H1 (cell line): ENCODE data around the gene MED12L. TPM values are rescaled to one million over a fixed set of nuclear protein-coding genes. Genes with fewer than 3 reads are reported as not detected.

Experiments
- CTCF ChIA-PET: fragments of 300-600 bp; sonication (Branson Sonifier 250); formaldehyde crosslinking; loops from one replicate; lab custom pipeline; 2021; ENCODE audit not compliant: partially characterized antibody; lab: Charles Lee
- POLR2A ChIA-PET: fragments of 300-600 bp; sonication (Branson Sonifier 250); formaldehyde crosslinking; loops from one replicate; lab custom pipeline; 2021; ENCODE audit warnings: inconsistent platforms; ENCODE audit not compliant: partially characterized antibody; lab: Charles Lee
- DNase-seq, 2 experiments: peaks; one replicate each; pipeline versions ENCODE4 v3.0.0 to v3.0.0-alpha.2; 2010 to 2022; ENCODE audit warnings: low spot score in 2 of 2, low read depth in 1 of 2, mixed read lengths in 1 of 2
- FAIRE-seq: peaks from 2 replicates; lab custom pipeline; 2011; peaks lifted over from hg19 to GRCh38; lab: Jason Lieb, UNC
- H2AFZ ChIP-seq: 2 replicates; pipeline ENCODE4 v1.8.1; 2012; ENCODE audit warnings: low read length, inconsistent platforms
- H2AK5ac ChIP-seq: 2 replicates; pipeline ENCODE4 v1.6.1; 2013; ENCODE audit warnings: low read depth, low read length
- H2BK120ac ChIP-seq: replicated peaks from 2 replicates; pipeline ENCODE3; 2013; ENCODE audit warnings: low read depth, low read length, inconsistent platforms
- H2BK12ac ChIP-seq: 2 replicates; pipeline ENCODE4 v1.6.1; 2013; ENCODE audit warnings: low read depth, low read length
- H2BK15ac ChIP-seq: 2 replicates; pipeline ENCODE4 v1.6.1; 2013; ENCODE audit warnings: low read length
- H2BK20ac ChIP-seq: 2 replicates; pipeline ENCODE4 v1.6.1; 2013; ENCODE audit warnings: low read length
- H2BK5ac ChIP-seq: 2 replicates; pipeline ENCODE4 v1.6.1; 2013; ENCODE audit warnings: low read depth, low read length
- H3K14ac ChIP-seq: 2 replicates; pipeline ENCODE4 v1.6.1; 2013; ENCODE audit warnings: inconsistent platforms; ENCODE audit not compliant: insufficient read length
- H3K18ac ChIP-seq: 2 replicates; pipeline ENCODE4 v1.6.1; 2013; ENCODE audit warnings: low read length; ENCODE audit errors: extremely low read depth
- H3K23ac ChIP-seq: 2 replicates; pipeline ENCODE4 v1.6.1; 2013; ENCODE audit warnings: inconsistent platforms; ENCODE audit not compliant: insufficient read length
- H3K23me2 ChIP-seq: 2 replicates; pipeline ENCODE4 v1.6.1; 2013; ENCODE audit warnings: low read depth, low read length
- H3K27ac ChIP-seq: 2 replicates; pipeline ENCODE4 v1.6.1; 2011; ENCODE audit warnings: low read depth, low read length, inconsistent platforms
- H3K27me3 ChIP-seq, 4 experiments: replicated peaks in 1 of 4; 1 replicate in 1 of 4; 2 replicates in 3 of 4; pipeline versions ENCODE4 v1.6.1 to v1.8.1; 2011 to 2013; ENCODE audit warnings: low read length in 3 of 4, mild to moderate bottlenecking in 3 of 4, inconsistent platforms in 2 of 4, mixed read lengths in 2 of 4, moderate library complexity in 1 of 4; ENCODE audit not compliant: control insufficient read depth in 3 of 4, insufficient read depth in 3 of 4; ENCODE audit errors: extremely low read depth in 1 of 4
- H3K36me3 ChIP-seq, 4 experiments: 2 replicates each; pipeline versions ENCODE4 v1.6.1 to v1.8.1; 2011 to 2013; ENCODE audit warnings: mild to moderate bottlenecking in 4 of 4, low read length in 3 of 4, moderate library complexity in 2 of 4, control low read depth in 1 of 4, inconsistent platforms in 1 of 4; ENCODE audit not compliant: insufficient read depth in 4 of 4, control insufficient read depth in 2 of 4
- H3K4ac ChIP-seq: replicated peaks from 2 replicates; pipeline ENCODE3; 2013; ENCODE audit warnings: low read length, low read depth, mixed read lengths, inconsistent platforms; ENCODE audit not compliant: insufficient read length
- H3K4me1 ChIP-seq, 4 experiments: replicated peaks in 1 of 4; 1 replicate in 1 of 4; 2 replicates in 3 of 4; pipeline versions ENCODE4 v1.6.1 to v1.8.1; 2011 to 2013; ENCODE audit warnings: low read length in 3 of 4, inconsistent platforms in 2 of 4, mixed read lengths in 1 of 4; ENCODE audit not compliant: insufficient read depth in 4 of 4, control insufficient read depth in 3 of 4
- H3K4me2 ChIP-seq, 2 experiments: 2 replicates each; pipeline versions ENCODE4 v1.6.1 to v1.8.1; 2011 to 2013; ENCODE audit warnings: low read depth in 2 of 2, low read length in 2 of 2, control low read depth in 1 of 2, inconsistent platforms in 1 of 2, mild to moderate bottlenecking in 1 of 2; ENCODE audit not compliant: insufficient read depth in 1 of 2
- H3K4me3 ChIP-seq, 4 experiments: fragments of 200-600, 300-600 bp in 1 of 4; sonication (generic), shearing (Covaris generic), sonication (Bioruptor Twin) in 1 of 4; 2 replicates each; pipeline versions ENCODE4 v1.5.1 to v1.8.1; 2011 to 2016; ENCODE audit warnings: low read length in 4 of 4, low read depth in 3 of 4, control low read depth in 2 of 4, inconsistent platforms in 2 of 4, mild to moderate bottlenecking in 2 of 4, mixed read lengths in 1 of 4, moderate library complexity in 1 of 4; ENCODE audit not compliant: insufficient read depth in 2 of 4; ENCODE audit errors: extremely low read depth in 1 of 4
- H3K56ac ChIP-seq: replicated peaks from 2 replicates; pipeline ENCODE3; 2013; ENCODE audit warnings: low read depth, mild to moderate bottlenecking, mixed read lengths, low read length, inconsistent platforms; ENCODE audit not compliant: insufficient read length
- H3K79me1 ChIP-seq: 2 replicates; pipeline ENCODE4 v1.6.1; 2013; ENCODE audit warnings: low read depth, low read length, control low read depth
- H3K79me2 ChIP-seq, 2 experiments: 2 replicates each; pipeline versions ENCODE4 v1.6.1 to v1.8.1; 2012 to 2013; ENCODE audit warnings: low read length in 2 of 2, mild to moderate bottlenecking in 2 of 2, inconsistent platforms in 1 of 2; ENCODE audit not compliant: insufficient read depth in 2 of 2, control insufficient read depth in 1 of 2
- H3K9ac ChIP-seq, 4 experiments: replicated peaks in 1 of 4; 1 replicate in 1 of 4; 2 replicates in 3 of 4; pipeline versions ENCODE4 v1.6.1 to v1.8.1; 2011 to 2013; ENCODE audit warnings: low read depth in 3 of 4, low read length in 3 of 4, control low read depth in 2 of 4, mild to moderate bottlenecking in 2 of 4, moderate library complexity in 2 of 4, inconsistent platforms in 1 of 4; ENCODE audit errors: extremely low read depth in 1 of 4
- H3K9me3 ChIP-seq, 2 experiments: 2 replicates each; pipeline versions ENCODE4 v1.6.1 to v1.8.1; 2012 to 2013; ENCODE audit warnings: mild to moderate bottlenecking in 2 of 2, moderate library complexity in 2 of 2, control low read depth in 1 of 2, inconsistent platforms in 1 of 2, low read depth in 1 of 2, low read length in 1 of 2, mixed read lengths in 1 of 2; ENCODE audit not compliant: insufficient read depth in 2 of 2
- H4K20me1 ChIP-seq, 2 experiments: replicated peaks in 1 of 2; 2 replicates each; pipeline versions ENCODE3 to v1.8.1; 2011 to 2013; ENCODE audit warnings: inconsistent platforms in 2 of 2, low read length in 2 of 2, mild to moderate bottlenecking in 1 of 2; ENCODE audit not compliant: insufficient read depth in 2 of 2, control insufficient read depth in 1 of 2
- H4K5ac ChIP-seq: 2 replicates; pipeline ENCODE4 v1.6.1; 2013; ENCODE audit warnings: low read length, low read depth, mixed read lengths, inconsistent platforms; ENCODE audit not compliant: insufficient read length
- H4K8ac ChIP-seq: 2 replicates; pipeline ENCODE4 v1.8.0; 2013; ENCODE audit warnings: mild to moderate bottlenecking, moderate library complexity, low read length, inconsistent platforms; ENCODE audit not compliant: insufficient read depth; ENCODE audit errors: extremely low read depth
- H4K91ac ChIP-seq: replicated peaks from 2 replicates; pipeline ENCODE3; 2013; ENCODE audit warnings: low read length, mixed read lengths, inconsistent platforms; ENCODE audit not compliant: insufficient read length
- ASH2L ChIP-seq: fragments of 200-600, 300-600 bp; sonication (generic); IDR thresholded peaks from one replicate; pipeline ENCODE4 v1.7.1; 2017; ENCODE audit warnings: low read length
- CBX5 ChIP-seq: fragments of 300-800, 300-1000 bp; sonication (generic); IDR thresholded peaks from 2 replicates; pipeline ENCODE4 v1.7.1; 2016; ENCODE audit warnings: antibody characterized with exemption, low read length, low read depth
- GTF2F1 ChIP-seq: IDR thresholded peaks from 2 replicates; pipeline ENCODE4 v1.6.1; 2012; ENCODE audit warnings: low read depth, low read length, improper control_type of control experiment, borderline replicate concordance
- JUN ChIP-seq: IDR thresholded peaks from 2 replicates; pipeline ENCODE4 v1.6.1; 2011; ENCODE audit warnings: low read depth, mild to moderate bottlenecking, improper control_type of control experiment, low read length
- RAD21 ChIP-seq, 2 experiments: IDR thresholded peaks in 1 of 2; conservative IDR thresholded peaks in 1 of 2; 2 replicates each; pipeline ENCODE4 v1.6.1; 2011; ENCODE audit warnings: low read depth in 2 of 2, low read length in 2 of 2, improper control_type of control experiment in 1 of 2, inconsistent platforms in 1 of 2, mild to moderate bottlenecking in 1 of 2, moderate library complexity in 1 of 2
- SP4 ChIP-seq: IDR thresholded peaks from 2 replicates; pipeline ENCODE4 v1.6.1; 2012; ENCODE audit warnings: low read length, inconsistent platforms
- SUZ12 ChIP-seq: fragments of 200-600 bp; sonication (generic); IDR thresholded peaks from 2 replicates; pipeline ENCODE4 v1.6.1; 2012; ENCODE audit warnings: mild to moderate bottlenecking, inconsistent platforms, low read length, moderate library complexity, mixed read lengths
- TEAD4 ChIP-seq: IDR thresholded peaks from 2 replicates; pipeline ENCODE4 v1.6.1; 2012; ENCODE audit warnings: low read depth, low read length, inconsistent platforms, mixed read lengths
- YY1 ChIP-seq: IDR thresholded peaks from 2 replicates; pipeline ENCODE4 v1.6.1; 2011; ENCODE audit warnings: low read depth, mild to moderate bottlenecking, low read length
- WGBS, 2 experiments: shearing (Covaris generic) in 1 of 2; methylation state at CpG; one replicate each; pipeline versions ENCODE4 v1.1.6 to v1.1.7; 2013 to 2015; ENCODE audit warnings: low lambda C conversion rate in 2 of 2, mixed read lengths in 2 of 2, inconsistent platforms in 1 of 2, low coverage in 1 of 2, missing lambda C conversion rate in 1 of 2; ENCODE audit not compliant: insufficient replicate concordance in 2 of 2, insufficient coverage in 1 of 2, insufficient read length in 1 of 2; ENCODE audit errors: extremely low coverage in 1 of 2, missing lambda C conversion rate in 1 of 2; 5-methylcytosine and 5-hydroxymethylcytosine counted together
- polyA plus RNA-seq, 7 experiments: library from polyadenylated mRNA; depleted of rRNA in 3 of 7; stranded (reverse) in 5 of 7; unstranded in 2 of 7; fragments of >200 nt in 5 of 7; fragments of 200-250 nt in 2 of 7; gene quantifications; 1 replicate in 5 of 7; 2 replicates in 1 of 7; 4 replicates in 1 of 7; pipeline versions ENCODE4 v1.2.1 to v1.2.3, GENCODE V29; 2011 to 2013; ENCODE audit warnings: missing spikeins in 2 of 7, mixed read lengths in 2 of 7
- total RNA-seq: library from RNA; stranded (reverse); fragmentation: NEBNext Ultra II Directional; extraction: Animal tissue kit (Norgen Biotek cat#: 25700); gene quantifications from 2 replicates; pipeline ENCODE4 v1.2.1, GENCODE V29; 2021
- TF ChIP-seq, protein P1 (sequence below): IDR thresholded peaks from 2 replicates; pipeline ENCODE4 v1.6.1; 2012; ENCODE audit warnings: inconsistent platforms
- TF ChIP-seq, protein P2 (sequence below), 3 experiments: IDR thresholded peaks; 1 replicate in 2 of 3; 2 replicates in 1 of 3; pipeline versions ENCODE4 v1.5.1 to v1.6.1; 2011; ENCODE audit warnings: low read length in 3 of 3, mild to moderate bottlenecking in 3 of 3, inconsistent platforms in 2 of 3, low read depth in 1 of 3, moderate library complexity in 1 of 3; ENCODE audit not compliant: insufficient read depth in 1 of 3; ENCODE audit errors: control extremely low read depth in 1 of 3

The MED12L gene
- total and polyA plus RNA-seq, 2 of the 8 experiments (the other 6 are each of a cell fraction or from before 2014, with no cell fraction given): 3.6 to 26.2 TPM

DNA sequence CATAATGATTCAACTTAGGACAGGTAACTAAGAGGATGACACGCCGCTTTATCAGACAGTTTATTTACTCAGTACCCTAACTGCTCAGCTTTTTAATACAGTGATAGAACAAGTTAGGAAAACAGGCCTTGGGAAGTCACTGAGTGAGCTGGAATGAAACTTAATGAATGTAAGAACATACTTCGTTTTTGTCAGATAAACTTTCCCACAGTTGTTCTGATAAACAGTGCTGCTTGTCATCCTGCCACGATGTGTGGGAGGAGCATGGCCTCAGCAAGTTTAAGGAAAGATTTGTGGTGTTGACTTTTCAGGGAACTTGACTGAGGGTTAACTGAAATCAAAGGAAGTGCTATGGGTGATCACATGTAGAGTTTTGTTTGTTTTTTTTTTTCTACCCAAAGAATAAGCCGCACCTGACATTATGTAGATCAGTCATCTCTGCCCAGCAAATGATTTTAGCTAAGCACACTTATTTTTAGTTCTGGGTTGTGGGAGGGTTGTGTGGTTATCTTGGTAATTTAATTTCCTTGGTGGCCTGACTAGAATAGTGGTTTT lies 198.5 kb downstream of the MED12L start:
- Histone ChIP-seq H2BK20ac (no peak overlapping the region), H2BK5ac (no peak overlapping the region), H3K4me2 (no peak overlapping the region), H3K23me2 (no peaks in the 10 kb centered on the region), H3K79me2 (no peaks in the 10 kb centered on the region), H4K91ac (no peak overlapping the region), H3K23ac (no peak overlapping the region), H3K9ac (no peak overlapping the region), H3K56ac (no peak overlapping the region), H3K14ac (no peak overlapping the region), H2AK5ac (no peak overlapping the region), H2BK120ac (no peak overlapping the region), H4K20me1 (peaks cover 0 to 1% of the 10 kb centered on the region in 2 experiments), H3K79me1 (no peaks in the 10 kb centered on the region), H4K5ac (no peak overlapping the region), H2AFZ (no peak overlapping the region), H3K27me3 (no peaks in the 10 kb centered on the region), H2BK12ac (no peak overlapping the region), H3K4me3 (no peak overlapping the region), H3K36me3 (no peaks in the 10 kb centered on the region), H3K4me1 (no peaks in the 10 kb centered on the region; a peak in 1 of 7 replicates), H3K27ac (no peak overlapping the region), H4K8ac (no peak overlapping the region), H2BK15ac (no peak overlapping the region), H3K18ac (no peak overlapping the region), H3K4ac (no peak overlapping the region), H3K9me3 (no peaks in the 10 kb centered on the region)
- DNase-seq: no peak
- FAIRE-seq: no peak
- POLR2A ChIA-PET: no interaction called here
- WGBS, 2 experiments: 96% methylated on average over 5 of the region's 5 CpGs; no CpG with 5 or more reads in 1 of the 2 experiments
- CTCF ChIA-PET: interaction anchor here (0.8 to 6.5 kb wide), 6 partner anchors 9 to 76 kb away, joined by 3 to 60 read pairs (median 4); no protein-coding TSS in a partner anchor
- TF ChIP-seq SUZ12: no peak
- no peak for TF ChIP-seq SP4
- no peak for TF ChIP-seq RAD21 (IDR thresholded peaks at IDR 0.05 in 1 of 2, conservative IDR thresholded peaks at IDR 0.05 in 1 of 2; ENCODE audit: low read depth in 2 of 2, low read length in 2 of 2)
- no peak for TF ChIP-seq GTF2F1
- TF ChIP-seq CBX5: no peak
- TF ChIP-seq TEAD4: no peak
- no peak for TF ChIP-seq YY1
- no peak for TF ChIP-seq JUN
- TF ChIP-seq, protein P1, sequence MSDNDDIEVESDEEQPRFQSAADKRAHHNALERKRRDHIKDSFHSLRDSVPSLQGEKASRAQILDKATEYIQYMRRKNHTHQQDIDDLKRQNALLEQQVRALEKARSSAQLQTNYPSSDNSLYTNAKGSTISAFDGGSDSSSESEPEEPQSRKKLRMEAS: no peak
- TF ChIP-seq ASH2L: no peak
- TF ChIP-seq, protein P2, sequence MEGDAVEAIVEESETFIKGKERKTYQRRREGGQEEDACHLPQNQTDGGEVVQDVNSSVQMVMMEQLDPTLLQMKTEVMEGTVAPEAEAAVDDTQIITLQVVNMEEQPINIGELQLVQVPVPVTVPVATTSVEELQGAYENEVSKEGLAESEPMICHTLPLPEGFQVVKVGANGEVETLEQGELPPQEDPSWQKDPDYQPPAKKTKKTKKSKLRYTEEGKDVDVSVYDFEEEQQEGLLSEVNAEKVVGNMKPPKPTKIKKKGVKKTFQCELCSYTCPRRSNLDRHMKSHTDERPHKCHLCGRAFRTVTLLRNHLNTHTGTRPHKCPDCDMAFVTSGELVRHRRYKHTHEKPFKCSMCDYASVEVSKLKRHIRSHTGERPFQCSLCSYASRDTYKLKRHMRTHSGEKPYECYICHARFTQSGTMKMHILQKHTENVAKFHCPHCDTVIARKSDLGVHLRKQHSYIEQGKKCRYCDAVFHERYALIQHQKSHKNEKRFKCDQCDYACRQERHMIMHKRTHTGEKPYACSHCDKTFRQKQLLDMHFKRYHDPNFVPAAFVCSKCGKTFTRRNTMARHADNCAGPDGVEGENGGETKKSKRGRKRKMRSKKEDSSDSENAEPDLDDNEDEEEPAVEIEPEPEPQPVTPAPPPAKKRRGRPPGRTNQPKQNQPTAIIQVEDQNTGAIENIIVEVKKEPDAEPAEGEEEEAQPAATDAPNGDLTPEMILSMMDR (IDR thresholded peaks at IDR 0.05; ENCODE audit: control extremely low read depth in 1 of 3, insufficient read depth in 1 of 3, low read depth in 1 of 3, low read length in 3 of 3): no peak
